Measurements from ENCODE around the gene GNAT3.

The GNAT3 gene

GRCh38 chr7:80414331-80414730 is 97.5 kb downstream of the GNAT3 start:
- DNase-seq, result no peak

GRCh38 chr7:80413383-80413945 is 98.4 kb downstream of the GNAT3 start:
- peak; percentile 10 for DNase-seq

- no peak for DNase-seq
Observed at GRCh38 chr7:80412842-80413241, 99.0 kb downstream of the GNAT3 start.

- DNase-seq, result peak; percentile 60
Observed at GRCh38 chr7:80411621-80412020, 100.2 kb downstream of the GNAT3 start.

GRCh38 chr7:80410081-80410480 is 101.8 kb downstream of the GNAT3 start:
- no peak for DNase-seq
